Left lung (tissue), 10 donors: ENCODE data around the gene SUOX. TPM values are rescaled to one million over a fixed set of nuclear protein-coding genes. Genes with fewer than 3 reads are reported as not detected.
"Not testable (repeated sequence)": the region's sequence is repeated elsewhere in the genome, so short reads cannot be mapped to it uniquely, and the experiment has no call there.

Experiments used
- ATAC-seq: fragments of 200-7000 bp; cut with Tn5 transposase; one replicate; pipeline ENCODE4 v1.9.1; 2020; ENCODE audit warnings: moderate library complexity
- DNase-seq, 4 donors: peaks; one replicate each; pipeline ENCODE4 v3.0.0-alpha.2; 2013 to 2020
- H3K27ac ChIP-seq, 2 donors: fragments of 200-600 bp; sonication (generic) in 1 of 2; one replicate each; pipeline versions ENCODE4 v1.5.0 to v1.8.0; 2020 to 2021
- H3K27me3 ChIP-seq, 2 donors: fragments of 200-600 bp; sonication (generic) in 1 of 2; one replicate each; pipeline versions ENCODE4 v1.5.0 to v1.8.0; 2020 to 2021
- H3K36me3 ChIP-seq, 2 donors: fragments of 200-600 bp; sonication (generic) in 1 of 2; one replicate each; pipeline versions ENCODE4 v1.5.0 to v1.8.0; 2020 to 2021
- H3K4me1 ChIP-seq, 2 donors: fragments of 200-600 bp; one replicate each; pipeline ENCODE4 v1.8.0; 2021
- H3K4me3 ChIP-seq, 2 donors: fragments of 200-600 bp; sonication (generic) in 1 of 2; one replicate each; pipeline versions ENCODE4 v1.5.0 to v1.8.0; 2020 to 2021; ENCODE audit warnings: mild to moderate bottlenecking in 1 of 2
- H3K9me3 ChIP-seq, 2 donors: fragments of 200-600 bp; sonication (generic) in 1 of 2; one replicate each; pipeline versions ENCODE4 v1.5.0 to v1.8.0; 2020 to 2021
- intact Hi-C, 2 donors: fragments of 100-400 bp; cut with DNase I; formaldehyde crosslinking; loops; one replicate each; pipeline versions ENCODE4 v1.11.2 to v1.14.2; 2022
- polyA plus RNA-seq, 6 donors: library from polyadenylated mRNA; unstranded; fragments of 120-200 nt; gene quantifications; one replicate each; pipeline ENCODE4 v1.2.1, GENCODE V29; 2013; ENCODE audit not compliant: insufficient read length in 6 of 6
- total RNA-seq, 2 donors: library from RNA; stranded (reverse); fragmentation: NEBNext Ultra II Directional; extraction: Animal tissue kit (Norgen Biotek cat#: 25700); gene quantifications; one replicate each; pipeline ENCODE4 v1.2.1, GENCODE V29; 2021
- TF ChIP-seq, protein P1 (sequence below), 2 donors: fragments of 200-600 bp; sonication (generic) in 1 of 2; IDR thresholded peaks; one replicate each; pipeline versions ENCODE4 v1.5.0 to v1.8.0; 2021; ENCODE audit warnings: antibody characterized with exemption in 2 of 2
- donor health status: DM: no; HTN: yes; CAD: no.
- donor health status: DM: no; HTN: no; CAD: no.

The SUOX gene
- total and polyA plus RNA-seq, 8 donors: 26.1 to 49.6 (median 41.2) TPM

DNA sequence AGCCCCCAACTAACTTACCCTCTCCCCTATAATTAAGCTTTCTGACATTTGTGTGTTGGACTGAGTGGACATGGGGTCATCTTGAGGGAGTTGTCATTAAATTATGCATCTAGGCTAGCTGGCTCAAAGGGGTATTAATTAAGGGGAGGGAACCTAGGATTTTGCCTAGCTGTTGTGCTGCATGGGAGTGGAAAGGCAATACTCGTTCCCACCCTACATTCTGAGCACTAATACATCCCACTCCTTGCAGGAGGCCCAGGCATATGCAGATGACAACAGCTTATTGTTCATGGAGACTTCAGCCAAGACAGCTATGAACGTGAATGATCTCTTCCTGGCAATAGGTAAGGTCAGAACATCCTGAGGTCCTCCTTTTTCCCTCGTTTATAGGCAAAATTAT lies 6.0 kb upstream of the SUOX start:
- no peaks in the 10 kb centered on the region for H3K9me3 ChIP-seq
- TF ChIP-seq, protein P1, sequence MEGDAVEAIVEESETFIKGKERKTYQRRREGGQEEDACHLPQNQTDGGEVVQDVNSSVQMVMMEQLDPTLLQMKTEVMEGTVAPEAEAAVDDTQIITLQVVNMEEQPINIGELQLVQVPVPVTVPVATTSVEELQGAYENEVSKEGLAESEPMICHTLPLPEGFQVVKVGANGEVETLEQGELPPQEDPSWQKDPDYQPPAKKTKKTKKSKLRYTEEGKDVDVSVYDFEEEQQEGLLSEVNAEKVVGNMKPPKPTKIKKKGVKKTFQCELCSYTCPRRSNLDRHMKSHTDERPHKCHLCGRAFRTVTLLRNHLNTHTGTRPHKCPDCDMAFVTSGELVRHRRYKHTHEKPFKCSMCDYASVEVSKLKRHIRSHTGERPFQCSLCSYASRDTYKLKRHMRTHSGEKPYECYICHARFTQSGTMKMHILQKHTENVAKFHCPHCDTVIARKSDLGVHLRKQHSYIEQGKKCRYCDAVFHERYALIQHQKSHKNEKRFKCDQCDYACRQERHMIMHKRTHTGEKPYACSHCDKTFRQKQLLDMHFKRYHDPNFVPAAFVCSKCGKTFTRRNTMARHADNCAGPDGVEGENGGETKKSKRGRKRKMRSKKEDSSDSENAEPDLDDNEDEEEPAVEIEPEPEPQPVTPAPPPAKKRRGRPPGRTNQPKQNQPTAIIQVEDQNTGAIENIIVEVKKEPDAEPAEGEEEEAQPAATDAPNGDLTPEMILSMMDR (IDR thresholded peaks at IDR 0.05): no peak
- peaks cover 0 to 93% of the 10 kb centered on the region in 2 donors for H3K36me3 ChIP-seq
- DNase-seq (no peak), ATAC-seq (no peak)
- no peak overlapping the region for H3K4me3 ChIP-seq
- H3K4me1 ChIP-seq: peaks cover 0 to 4% of the 10 kb centered on the region in 2 donors
- no peaks in the 10 kb centered on the region for H3K27me3 ChIP-seq
- intact Hi-C loops: loop anchor here in 1 of 2 donors (5.0 kb wide), 1 partner anchor 46 kb away; no protein-coding TSS in a partner anchor
- no peak overlapping the region for H3K27ac ChIP-seq

DNA sequence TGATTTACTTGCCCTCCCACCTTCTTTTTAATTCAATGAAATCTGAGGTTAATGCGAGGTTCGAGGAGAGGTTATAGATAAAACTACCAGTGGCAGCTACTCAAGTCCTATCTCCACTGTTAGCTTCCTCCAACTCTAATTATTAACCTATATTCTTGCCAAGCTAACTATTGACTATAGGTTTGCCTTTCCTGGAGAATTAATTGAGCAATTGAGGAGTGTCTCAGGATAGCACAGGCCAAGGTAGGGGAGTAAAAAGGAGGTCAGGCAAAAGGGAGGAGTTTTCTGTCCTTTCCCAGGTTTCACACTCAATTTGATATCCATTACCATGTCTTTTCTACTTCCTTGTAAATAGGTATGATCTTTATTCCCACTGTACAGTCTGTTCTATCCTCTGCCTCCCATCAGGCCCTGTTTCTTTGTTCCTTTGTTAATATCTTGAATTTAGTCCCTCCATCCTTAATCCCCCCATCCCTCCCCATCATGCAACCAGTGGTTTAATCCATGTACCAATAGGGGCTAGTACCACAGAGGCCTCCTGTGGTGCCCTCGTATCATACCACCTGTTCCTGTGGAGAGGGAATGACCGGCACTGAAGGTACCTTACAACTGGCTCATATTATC lies 3.7 kb upstream of the SUOX start:
- Histone ChIP-seq H3K9me3 (no peaks in the 10 kb centered on the region), H3K36me3 (peaks cover 0 to 71% of the 10 kb centered on the region in 2 donors), H3K27ac (no peak overlapping the region), H3K4me1 (peaks cover 3 to 21% of the 10 kb centered on the region in 2 donors), H3K4me3 (no peak overlapping the region), H3K27me3 (no peaks in the 10 kb centered on the region)
- ATAC-seq: no peak
- intact Hi-C loops: loop anchor here in 1 of 2 donors (5.0 kb wide), 1 partner anchor 44 kb away; no protein-coding TSS in a partner anchor
- TF ChIP-seq, protein P1 (IDR thresholded peaks at IDR 0.05): no peak
- no peak for DNase-seq

DNA sequence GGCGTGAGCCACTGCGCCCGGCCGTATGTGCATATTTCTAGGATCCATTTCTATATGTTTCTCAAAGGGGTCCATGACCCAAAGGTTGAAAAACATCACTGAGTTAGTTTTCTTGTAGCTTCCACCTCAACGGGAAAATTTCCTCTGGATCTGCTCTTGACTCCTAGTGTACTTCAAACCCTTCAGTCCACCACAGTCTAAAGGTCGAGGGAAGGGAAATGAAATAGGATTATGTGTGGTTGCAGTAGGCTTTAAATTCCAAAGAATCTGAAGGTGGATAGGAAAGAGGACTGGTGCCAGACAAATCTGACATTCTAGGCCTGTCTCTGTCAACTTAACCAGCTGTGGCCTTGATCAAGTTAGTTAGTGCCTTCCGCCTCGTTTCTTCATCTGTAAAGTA lies 1.7 kb upstream of the SUOX start:
- H3K27ac ChIP-seq: no peak overlapping the region
- TF ChIP-seq, protein P1 (IDR thresholded peaks at IDR 0.05): no peak
- intact Hi-C loops: no loop called here

DNA sequence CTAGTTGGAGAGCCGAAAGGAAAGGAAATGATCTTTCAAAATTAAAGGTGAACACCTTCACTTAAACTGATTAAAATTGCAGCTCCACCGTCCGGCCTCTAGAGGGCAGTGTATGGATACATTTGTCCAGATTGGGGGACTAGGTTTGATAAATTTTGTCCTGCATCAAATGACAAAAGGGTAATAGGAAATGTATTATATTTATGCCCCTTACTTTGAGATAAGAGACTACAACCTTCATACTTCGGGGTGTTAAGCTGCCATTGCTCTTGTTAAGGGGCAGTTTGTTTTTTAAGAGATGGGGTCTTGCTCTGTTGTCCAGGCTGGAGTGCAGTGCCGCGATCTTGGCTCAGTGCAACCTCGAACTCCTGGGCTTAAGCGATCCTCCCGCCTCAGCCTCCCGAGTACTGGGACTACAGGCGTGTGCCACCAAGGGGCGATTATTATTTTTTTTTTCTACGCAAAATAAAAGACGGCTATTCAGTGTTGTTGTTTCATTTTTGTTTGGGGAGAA lies 818 bp upstream of the SUOX start:
- TF ChIP-seq, protein P1 (IDR thresholded peaks at IDR 0.05): peak; percentile 76 to 89
- ATAC-seq (peak; percentile 77), DNase-seq (peak in 2 of 4 donors; percentile 62 to 77)
- peaks cover 3 to 26% of the 10 kb centered on the region in 2 donors for H3K4me1 ChIP-seq
- H3K4me3 ChIP-seq: peak overlapping the region; percentile 59 to 61
- intact Hi-C loops: no loop called here
- H3K27ac ChIP-seq: peak overlapping the region; percentile 76 to 82
- peaks cover 0 to 52% of the 10 kb centered on the region in 2 donors for H3K36me3 ChIP-seq
- no peaks in the 10 kb centered on the region for H3K9me3 ChIP-seq
- no peaks in the 10 kb centered on the region for H3K27me3 ChIP-seq

More for the DNA sequence above, 1.7 kb upstream of the SUOX start:
- DNase-seq (no peak), ATAC-seq (no peak)
- H3K4me3 ChIP-seq: no peak overlapping the region
- H3K27me3 ChIP-seq: no peaks in the 10 kb centered on the region
- H3K4me1 ChIP-seq: peaks cover 3 to 26% of the 10 kb centered on the region in 2 donors
- H3K36me3 ChIP-seq: peaks cover 0 to 56% of the 10 kb centered on the region in 2 donors
- H3K9me3 ChIP-seq: no peaks in the 10 kb centered on the region

DNA sequence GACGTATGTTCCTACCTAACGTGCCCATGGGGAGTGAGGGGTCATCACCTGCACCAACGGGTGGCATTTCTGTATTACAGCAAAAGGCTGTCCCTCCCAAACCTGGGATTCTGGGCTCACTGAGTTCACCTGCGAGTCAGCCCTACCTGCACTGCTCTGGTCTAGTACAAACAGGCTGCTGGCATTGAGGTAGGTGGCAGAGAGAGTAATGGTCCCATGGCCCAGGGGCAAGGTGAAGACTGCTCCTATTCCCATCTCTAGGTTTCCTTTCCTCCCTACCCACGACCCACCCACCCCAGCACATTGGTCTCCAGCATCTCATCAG lies 421 bp downstream of the SUOX start:
- ATAC-seq (peak; percentile 50), DNase-seq (no peak)
- TF ChIP-seq, protein P1 (IDR thresholded peaks at IDR 0.05): no peak
- Histone ChIP-seq H3K9me3 (no peaks in the 10 kb centered on the region), H3K4me3 (peak overlapping the region; percentile 59 to 61), H3K27me3 (no peaks in the 10 kb centered on the region), H3K4me1 (peaks cover 3 to 26% of the 10 kb centered on the region in 2 donors), H3K27ac (peak overlapping the region; percentile 76 to 82), H3K36me3 (peaks cover 0 to 41% of the 10 kb centered on the region in 2 donors)
- intact Hi-C loops: no loop called here

DNA sequence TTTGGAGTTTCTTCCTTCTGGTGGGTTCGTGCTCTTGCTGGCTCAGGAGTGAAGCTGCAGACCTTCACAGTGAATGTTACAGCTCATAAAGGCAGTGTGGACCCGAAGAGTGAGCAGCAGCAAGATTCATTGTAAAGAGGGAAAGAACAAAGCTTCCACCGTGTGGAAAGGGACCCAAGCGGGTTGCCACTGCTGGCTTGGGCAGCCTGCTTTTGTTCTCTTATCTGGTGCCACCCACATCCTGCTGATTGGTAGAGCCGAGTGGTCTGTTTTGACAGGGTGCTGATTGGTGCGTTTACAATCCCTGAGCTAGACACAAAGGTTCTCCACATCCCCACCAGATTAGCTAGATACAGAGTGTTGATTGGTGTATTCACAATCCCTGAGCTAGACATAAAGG lies 2.4 kb downstream of the SUOX start:
- ATAC-seq, H3K9me3 ChIP-seq, H3K4me3 ChIP-seq, H3K27me3 ChIP-seq, intact Hi-C loops, DNase-seq, H3K27ac ChIP-seq: not testable (repeated sequence)
- H3K4me1 ChIP-seq: peaks cover 3 to 26% of the 10 kb centered on the region in 2 donors
- H3K36me3 ChIP-seq: peaks cover 0 to 40% of the 10 kb centered on the region in 2 donors

DNA sequence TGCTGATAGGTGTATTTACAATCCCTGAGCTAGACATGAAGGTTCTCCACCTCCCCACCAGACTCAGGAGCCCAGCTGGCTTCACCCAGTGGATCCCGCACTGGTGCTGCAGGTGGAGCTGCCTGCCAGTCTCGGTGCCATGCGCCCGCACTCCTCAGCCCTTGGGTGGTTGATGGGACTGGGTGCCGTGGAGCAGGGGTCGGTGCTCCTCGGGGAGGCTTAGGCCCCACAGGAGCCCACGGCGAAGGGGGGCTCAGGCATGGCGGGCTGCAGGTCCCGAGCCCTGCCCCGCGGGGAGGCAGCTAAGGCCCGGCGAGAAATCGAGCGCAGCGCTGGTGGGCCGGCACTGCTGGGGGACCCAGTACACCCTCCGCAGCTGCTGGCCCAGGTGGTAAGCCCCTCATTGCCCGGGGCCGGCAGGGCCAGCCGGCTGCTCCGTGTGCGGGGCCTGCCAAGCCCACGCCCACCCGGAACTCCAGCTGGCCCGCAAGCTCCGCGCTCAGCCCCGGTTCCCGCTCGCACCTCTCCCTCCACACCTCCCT lies 3.0 kb downstream of the SUOX start:
- H3K4me1 ChIP-seq: peaks cover 3 to 26% of the 10 kb centered on the region in 2 donors
- H3K4me3 ChIP-seq, intact Hi-C loops, H3K27ac ChIP-seq, ATAC-seq, H3K9me3 ChIP-seq, H3K27me3 ChIP-seq, DNase-seq: not testable (repeated sequence)
- H3K36me3 ChIP-seq: peaks cover 0 to 38% of the 10 kb centered on the region in 2 donors
